Gastroesophageal sphincter (tissue), 3 donors: ENCODE measurements around the gene CALHM2.

Experiments
- CTCF ChIP-seq, 4 experiments: fragments of 200-600 bp in 2 of 4; fragments of 450-650 bp in 2 of 4; sonication (generic) in 1 of 4; IDR thresholded peaks; one replicate each; pipeline ENCODE4 v1.5.1; 2017 to 2019; ENCODE audit warnings: antibody characterized with exemption in 4 of 4, mild to moderate bottlenecking in 2 of 4, moderate library complexity in 2 of 4
- POLR2A ChIP-seq, 2 donors: fragments of 450-650 bp; IDR thresholded peaks; one replicate each; pipeline ENCODE4 v1.6.1; 2017; ENCODE audit warnings: antibody characterized with exemption in 2 of 2, mild to moderate bottlenecking in 2 of 2, moderate library complexity in 1 of 2
- POLR2AphosphoS5 ChIP-seq: sonication (generic); formaldehyde crosslinking; IDR thresholded peaks from one replicate; pipeline ENCODE4 v1.6.1; 2017; ENCODE audit warnings: antibody characterized with exemption

GRCh38 chr10:103466734-103467133 lies 14.6 kb upstream of the CALHM2 start:
- TF ChIP-seq CTCF (IDR thresholded peaks at IDR 0.05) (no peak), POLR2A (IDR thresholded peaks at IDR 0.05) (no peak), POLR2AphosphoS5 (no peak)
